Right ventricle myocardium superior (tissue), 1 donor: ENCODE measurements around the gene RNF135. TPM values are rescaled to one million over a fixed set of nuclear protein-coding genes. Genes with fewer than 3 reads are reported as not detected.
A peak's percentile ranks its signal among the peaks of the same experiment; 100 is the strongest.
"Not testable (repeated sequence)": the region's sequence is repeated elsewhere in the genome, so short reads cannot be mapped to it uniquely, and the experiment has no call there.

Experiments used
- ATAC-seq: fragments of 200-7000 bp; cut with Tn5 transposase; one replicate; pipeline ENCODE4 v1.9.1; 2020; ENCODE audit warnings: mild to moderate bottlenecking; ENCODE audit not compliant: poor library complexity
- DNase-seq: peaks from one replicate; pipeline ENCODE4 v3.0.0-alpha.2; 2020
- intact Hi-C: fragments of 100-400 bp; cut with DNase I; formaldehyde crosslinking; loops from one replicate; pipeline ENCODE4 v1.11.2; 2022
- long read RNA-seq: library from polyadenylated mRNA; unstranded; transcript quantifications from one replicate; pipeline ENCODE4 v2.0.0, GENCODE V29; 2021
- total RNA-seq: library from RNA; stranded (reverse); fragmentation: NEBNext Ultra II Directional; extraction: Animal tissue kit (Norgen Biotek cat#: 25700); gene quantifications from one replicate; pipeline ENCODE4 v1.2.1, GENCODE V29; 2021
- donor health status: DM: no; HTN: yes; CAD: no; lungs with severe emphysema.

The RNF135 gene
- 4.7 TPM for total RNA-seq
- long read RNA-seq, transcript RNF135-202 (5 exons, 2,892 nt) = major isoform, 12 of 23 reads
- long read RNA-seq, transcript RNF135-201 (4 exons, 1,905 nt) = minor isoform, 8 of 23 reads
- long read RNA-seq, partial matches to known transcripts = 0 of 23 reads
- long read RNA-seq, other reads (novel, unspliced or antisense) = 1 of 23 reads

GRCh38 chr17:30970831-30971567, at the start of gene RNF135:
Gene RNF135 (plus strand): TSS chr17:30971039. CDS start chr17:30971074, 35 bp downstream.
- intact Hi-C loops = no loop called here
- DNase-seq (peak; percentile 91), ATAC-seq (peak; percentile 97)

GRCh38 chr17:30921544-30922196, 49.2 kb upstream of the RNF135 start, which contains the start of gene ADAP2:
Gene ADAP2 (plus strand): TSS chr17:30921945. CDS start chr17:30922015, 70 bp downstream.
- DNase-seq (peak; percentile 81), ATAC-seq (peak; percentile 89)
- intact Hi-C loops = no loop called here

- DNase-seq = peak; percentile 46
- intact Hi-C loops = no loop called here
- peak; percentile 39 for ATAC-seq
Observed at GRCh38 chr17:30922235-30923030, 48.4 kb upstream of the RNF135 start.

GRCh38 chr17:30924341-30924740, 46.5 kb upstream of the RNF135 start:
- DNase-seq = no peak
- no peak for ATAC-seq
- intact Hi-C loops = no loop called here

- ATAC-seq = no peak
- intact Hi-C loops = no loop called here
- no peak for DNase-seq
Observed at GRCh38 chr17:30926516-30926915, 44.3 kb upstream of the RNF135 start.

GRCh38 chr17:30927756-30928155, 43.1 kb upstream of the RNF135 start:
- ATAC-seq = no peak
- intact Hi-C loops = no loop called here

GRCh38 chr17:30928584-30928983, 42.3 kb upstream of the RNF135 start:
- DNase-seq (no peak), ATAC-seq (no peak)
- intact Hi-C loops = no loop called here

More at GRCh38 chr17:30927756-30928155, 43.1 kb upstream of the RNF135 start:
- no peak for DNase-seq

GRCh38 chr17:30929081-30929633, 41.7 kb upstream of the RNF135 start:
- no peak for ATAC-seq
- intact Hi-C loops = no loop called here
- no peak for DNase-seq

GRCh38 chr17:30929861-30930260, 41.0 kb upstream of the RNF135 start:
- DNase-seq, intact Hi-C loops, ATAC-seq: not testable (repeated sequence)

GRCh38 chr17:30930495-30930894, 40.3 kb upstream of the RNF135 start:
- intact Hi-C loops = no loop called here

GRCh38 chr17:30931582-30931981, 39.3 kb upstream of the RNF135 start:
- ATAC-seq, DNase-seq, intact Hi-C loops: not testable (repeated sequence)

More at GRCh38 chr17:30930495-30930894, 40.3 kb upstream of the RNF135 start:
- DNase-seq = no peak
- no peak for ATAC-seq

- intact Hi-C loops = no loop called here
- ATAC-seq (no peak), DNase-seq (no peak)
Observed at GRCh38 chr17:30933966-30934365, 36.9 kb upstream of the RNF135 start.

GRCh38 chr17:30939051-30939689, 31.7 kb upstream of the RNF135 start:
- ATAC-seq = peak; percentile 69
- DNase-seq = no peak

GRCh38 chr17:30942308-30943079, 28.3 kb upstream of the RNF135 start:
- no peak for ATAC-seq
- intact Hi-C loops = no loop called here
- no peak for DNase-seq

More at GRCh38 chr17:30939051-30939689, 31.7 kb upstream of the RNF135 start:
- intact Hi-C loops = no loop called here

GRCh38 chr17:30947796-30948195, 23.0 kb upstream of the RNF135 start:
- intact Hi-C loops = no loop called here
- no peak for ATAC-seq
- no peak for DNase-seq

- DNase-seq (no peak), ATAC-seq (no peak)
- intact Hi-C loops = no loop called here
Observed at GRCh38 chr17:30950189-30950588, 20.6 kb upstream of the RNF135 start.

GRCh38 chr17:30950669-30951399, 20.0 kb upstream of the RNF135 start:
- peak; percentile 84 for ATAC-seq
- intact Hi-C loops = no loop called here
- peak; percentile 81 for DNase-seq
